ENCODE data around the gene TNN. TPM values are rescaled to one million over a fixed set of nuclear protein-coding genes. Genes with fewer than 3 reads are reported as not detected.

TNN gene
- total RNA-seq, 1 experiment from 2014 or later = 0.31 TPM

DNA sequence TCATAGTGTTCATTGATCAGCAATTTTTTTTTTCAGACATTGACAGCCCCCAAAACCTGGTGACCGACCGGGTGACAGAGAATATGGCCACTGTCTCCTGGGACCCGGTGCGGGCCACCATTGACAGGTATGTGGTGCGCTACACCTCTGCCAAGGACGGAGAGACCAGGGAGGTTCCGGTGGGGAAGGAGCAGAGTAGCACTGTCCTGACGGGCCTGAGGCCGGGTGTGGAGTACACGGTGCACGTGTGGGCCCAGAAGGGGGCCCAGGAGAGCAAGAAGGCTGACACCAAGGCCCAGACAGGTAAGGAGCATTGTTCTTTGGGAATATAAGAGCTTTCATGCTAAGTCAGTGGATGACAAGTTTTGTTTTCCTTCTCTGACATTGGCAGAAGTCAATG lies 49.3 kb downstream of the TNN start:
- Histone ChIP-seq H3K4me3 (ENCODE audit: insufficient read depth, low read depth, low read length) (no peak overlapping the region), H3K36me3 (replicated peaks; ENCODE audit: control insufficient read depth, insufficient read depth, low read length) (no peaks in the 10 kb centered on the region), H3K27me3 (ENCODE audit: control insufficient read depth, insufficient read depth, low read length) (no peaks in the 10 kb centered on the region)
- no peak for DNase-seq

DNA sequence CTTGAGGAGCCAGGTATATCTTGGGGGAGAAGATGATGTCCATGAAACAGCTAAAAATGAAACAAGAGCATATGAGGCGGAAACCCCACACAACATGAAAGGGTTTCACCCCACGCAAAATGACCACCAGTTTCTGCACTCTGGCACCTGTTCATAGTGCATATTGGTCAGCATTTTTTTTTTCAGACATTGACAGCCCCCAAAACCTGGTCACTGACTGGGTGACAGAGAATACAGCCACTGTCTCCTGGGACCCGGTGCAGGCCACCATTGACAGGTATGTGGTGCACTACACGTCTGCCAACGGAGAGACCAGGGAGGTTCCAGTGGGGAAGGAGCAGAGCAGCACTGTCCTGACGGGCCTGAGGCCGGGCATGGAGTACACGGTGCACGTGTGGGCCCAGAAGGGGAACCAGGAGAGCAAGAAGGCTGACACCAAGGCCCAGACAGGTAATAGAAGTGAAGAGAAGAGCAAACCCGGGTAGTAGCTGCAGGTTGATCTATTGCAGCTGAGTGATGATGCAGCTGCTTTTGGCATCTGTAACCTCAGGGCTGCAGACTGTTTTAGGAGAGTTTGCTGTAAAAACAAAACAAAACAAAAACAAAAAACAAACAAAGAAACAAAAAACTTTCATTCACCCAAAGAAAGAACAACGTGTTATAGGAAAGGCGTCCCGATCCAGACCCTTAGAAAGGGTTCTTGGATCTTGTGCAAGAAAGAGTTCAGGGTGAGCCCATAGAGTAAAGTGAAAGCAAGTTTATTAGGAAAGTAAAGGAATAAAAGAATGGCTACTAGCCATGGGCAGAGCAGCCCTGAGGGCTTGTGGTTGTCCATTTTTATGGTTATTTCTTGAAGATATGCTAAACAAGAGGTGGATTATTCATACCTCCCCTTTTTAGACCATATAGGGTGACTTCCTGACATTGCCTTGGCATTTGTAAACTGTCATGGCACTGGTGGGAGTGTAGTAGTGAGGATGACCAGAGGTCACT lies 51.0 kb downstream of the TNN start:
- no peak for DNase-seq
- no peaks in the 10 kb centered on the region; the same call in 1 of the 2 replicates for H3K27me3 ChIP-seq (ENCODE audit: control insufficient read depth, insufficient read depth, low read length)
- H3K4me3 ChIP-seq (ENCODE audit: insufficient read depth, low read depth, low read length) = no peak overlapping the region
- no peaks in the 10 kb centered on the region for H3K36me3 ChIP-seq (replicated peaks; ENCODE audit: control insufficient read depth, insufficient read depth, low read length)

DNA sequence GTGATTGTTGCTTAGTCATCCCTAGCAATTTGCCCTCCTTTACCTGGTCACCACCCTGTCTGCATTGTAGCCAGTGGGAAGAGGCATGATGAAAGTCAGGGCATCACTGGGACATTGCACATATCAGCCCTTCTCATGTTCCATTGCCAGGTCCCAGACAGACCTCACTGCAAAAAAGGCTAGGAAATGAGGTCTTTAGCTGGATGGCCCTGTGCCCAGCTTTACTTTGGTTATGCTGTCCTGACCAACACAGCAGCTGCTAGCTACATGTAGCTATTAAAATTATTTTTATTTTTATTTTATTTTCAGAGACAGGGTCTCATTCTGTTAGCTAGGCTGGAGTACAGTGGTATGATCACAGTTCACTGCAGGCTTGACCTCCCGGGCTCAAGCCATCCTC lies 52.9 kb downstream of the TNN start:
- no peak for DNase-seq
- Histone ChIP-seq H3K36me3 (replicated peaks; ENCODE audit: control insufficient read depth, insufficient read depth, low read length) (no peaks in the 10 kb centered on the region), H3K4me3 (ENCODE audit: insufficient read depth, low read depth, low read length) (no peak overlapping the region), H3K27me3 (ENCODE audit: control insufficient read depth, insufficient read depth, low read length) (no peaks in the 10 kb centered on the region; the same call in 1 of the 2 replicates)

DNA sequence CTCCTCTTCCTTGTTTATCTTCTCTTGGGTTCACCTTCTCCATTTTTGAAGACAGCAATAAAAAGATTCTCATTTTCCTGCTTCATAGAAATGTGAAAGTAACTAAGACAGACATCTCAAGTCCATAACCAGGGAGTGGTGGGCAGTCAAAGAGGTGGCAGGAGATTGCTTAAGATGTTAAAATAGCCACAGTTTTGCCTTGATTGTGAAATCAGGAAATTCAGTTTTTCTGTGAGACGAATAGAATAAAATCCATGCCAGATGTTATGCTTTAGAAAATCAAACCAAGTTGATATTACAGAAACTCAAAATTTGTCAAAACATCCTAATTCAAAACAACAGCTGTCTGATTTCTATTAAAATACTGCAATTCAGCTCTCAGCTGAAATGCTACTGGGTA lies 57.2 kb downstream of the TNN start:
- Histone ChIP-seq H3K36me3 (replicated peaks; ENCODE audit: control insufficient read depth, insufficient read depth, low read length) (no peaks in the 10 kb centered on the region), H3K27me3 (ENCODE audit: control insufficient read depth, insufficient read depth, low read length) (no peaks in the 10 kb centered on the region; the same call in 1 of the 2 replicates), H3K4me3 (ENCODE audit: insufficient read depth, low read depth, low read length) (no peak overlapping the region)
- DNase-seq = no peak

DNA sequence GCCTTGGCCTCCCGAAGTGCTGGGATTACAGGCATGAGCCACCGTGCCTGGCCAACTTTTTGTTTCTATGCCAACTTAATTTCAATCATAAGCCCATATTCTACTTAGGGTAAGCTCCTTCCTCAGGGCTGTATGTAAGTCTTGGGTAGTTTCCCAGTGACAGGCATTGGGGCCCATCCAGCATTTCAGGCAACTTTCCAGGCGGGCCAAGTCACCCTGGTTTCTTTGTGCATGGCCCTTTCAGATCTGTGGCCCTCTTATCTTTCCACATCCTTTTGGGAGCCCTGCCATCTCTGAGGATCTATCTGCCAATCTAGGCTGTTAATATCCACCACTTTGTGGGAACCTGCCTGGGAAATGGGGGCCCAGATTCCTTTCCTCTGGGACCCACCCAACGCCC lies 58.7 kb downstream of the TNN start:
- no peak for DNase-seq
- Histone ChIP-seq H3K4me3 (ENCODE audit: insufficient read depth, low read depth, low read length) (no peak overlapping the region), H3K36me3 (replicated peaks; ENCODE audit: control insufficient read depth, insufficient read depth, low read length) (no peaks in the 10 kb centered on the region)

DNA sequence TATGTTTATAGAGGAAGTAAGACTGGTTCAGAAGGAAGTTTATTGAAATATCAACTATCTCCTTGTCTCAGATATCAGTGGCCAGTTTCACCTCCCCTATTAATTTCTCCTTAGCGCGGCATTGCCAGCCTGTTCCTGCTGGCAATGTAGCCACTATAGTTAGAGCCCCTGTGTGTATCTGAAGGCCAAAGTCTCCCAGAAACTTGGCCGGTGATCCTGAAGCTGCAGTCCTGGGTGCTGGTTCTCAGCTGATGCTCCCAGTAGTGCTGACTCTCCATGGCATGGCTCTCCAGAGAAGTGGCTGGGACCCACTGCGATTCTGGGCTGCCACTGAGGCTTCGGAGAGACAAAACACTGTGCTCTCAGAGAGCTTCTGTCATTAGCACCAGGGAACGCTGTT lies 59.9 kb downstream of the TNN start:
- H3K36me3 ChIP-seq (replicated peaks; ENCODE audit: control insufficient read depth, insufficient read depth, low read length) = no peaks in the 10 kb centered on the region

More for the DNA sequence above, 58.7 kb downstream of the TNN start:
- H3K27me3 ChIP-seq (ENCODE audit: control insufficient read depth, insufficient read depth, low read length) = no peaks in the 10 kb centered on the region; the same call in 1 of the 2 replicates

DNA sequence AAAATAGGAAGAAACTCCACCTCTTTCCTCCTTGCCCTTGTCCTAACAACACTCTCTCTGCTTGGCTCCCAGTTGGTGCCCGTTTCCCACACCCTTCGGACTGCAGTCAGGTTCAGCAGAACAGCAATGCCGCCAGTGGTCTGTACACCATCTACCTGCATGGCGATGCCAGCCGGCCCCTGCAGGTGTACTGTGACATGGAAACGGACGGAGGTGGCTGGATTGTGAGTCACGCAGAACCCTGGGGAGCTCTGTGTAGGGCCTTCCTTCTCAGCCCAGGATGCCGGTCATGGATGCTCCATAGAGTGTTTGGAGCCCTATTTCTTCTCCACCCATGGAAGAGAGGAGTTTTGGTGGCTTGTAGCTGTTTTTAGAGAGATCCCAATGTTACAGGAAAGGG lies 60.9 kb downstream of the TNN start:
- DNase-seq = no peak
- H3K36me3 ChIP-seq (replicated peaks; ENCODE audit: control insufficient read depth, insufficient read depth, low read length) = no peaks in the 10 kb centered on the region
- no peaks in the 10 kb centered on the region for H3K27me3 ChIP-seq (ENCODE audit: control insufficient read depth, insufficient read depth, low read length)
- H3K4me3 ChIP-seq (ENCODE audit: insufficient read depth, low read depth, low read length) = no peak overlapping the region

More for the DNA sequence above, 59.9 kb downstream of the TNN start:
- no peak overlapping the region for H3K4me3 ChIP-seq (ENCODE audit: insufficient read depth, low read depth, low read length)
- H3K27me3 ChIP-seq (ENCODE audit: control insufficient read depth, insufficient read depth, low read length) = no peaks in the 10 kb centered on the region; the same call in 1 of the 2 replicates
- no peak for DNase-seq

DNA sequence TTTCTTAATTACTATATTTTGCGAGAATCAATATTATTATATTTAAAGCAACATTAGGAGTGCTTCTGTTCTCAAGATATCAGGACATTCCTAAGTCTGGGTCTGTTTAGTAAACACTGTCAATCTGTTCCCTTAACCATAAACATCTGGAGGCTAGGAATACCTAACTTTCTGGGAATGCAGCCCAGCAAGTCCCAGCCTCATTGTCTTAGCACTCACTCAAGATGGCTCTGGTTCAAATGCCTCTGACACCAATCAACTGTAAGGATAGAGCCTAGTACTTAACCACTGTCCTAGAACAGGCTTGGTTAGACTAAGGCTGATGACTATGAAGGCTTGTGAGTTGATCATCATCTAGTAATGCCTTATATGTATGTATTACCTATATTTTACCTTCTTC lies 61.5 kb downstream of the TNN start:
- Histone ChIP-seq H3K4me3 (ENCODE audit: insufficient read depth, low read depth, low read length) (no peak overlapping the region), H3K27me3 (ENCODE audit: control insufficient read depth, insufficient read depth, low read length) (no peaks in the 10 kb centered on the region), H3K36me3 (replicated peaks; ENCODE audit: control insufficient read depth, insufficient read depth, low read length) (no peaks in the 10 kb centered on the region)
- no peak for DNase-seq

DNA sequence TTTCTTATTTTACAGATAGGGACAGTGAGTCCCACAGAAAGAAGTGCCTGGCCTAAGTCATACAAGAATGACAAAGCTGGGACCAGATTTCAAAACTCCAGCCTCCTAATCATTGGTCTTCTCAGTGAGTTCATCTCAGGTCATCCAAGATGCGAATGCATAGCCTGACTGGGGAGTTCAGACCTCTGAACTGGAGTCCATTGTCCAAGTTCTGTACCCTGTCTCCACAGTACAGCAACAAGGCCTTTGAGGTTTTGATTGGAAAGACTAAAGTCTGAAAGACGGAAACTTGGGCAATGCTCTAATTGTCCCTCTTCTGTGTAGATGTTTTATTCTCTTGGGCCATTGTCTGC lies 62.0 kb downstream of the TNN start:
- no peaks in the 10 kb centered on the region for H3K27me3 ChIP-seq (ENCODE audit: control insufficient read depth, insufficient read depth, low read length)
- no peak for DNase-seq
- H3K36me3 ChIP-seq (replicated peaks; ENCODE audit: control insufficient read depth, insufficient read depth, low read length) = no peaks in the 10 kb centered on the region
- no peak overlapping the region for H3K4me3 ChIP-seq (ENCODE audit: insufficient read depth, low read depth, low read length)

DNA sequence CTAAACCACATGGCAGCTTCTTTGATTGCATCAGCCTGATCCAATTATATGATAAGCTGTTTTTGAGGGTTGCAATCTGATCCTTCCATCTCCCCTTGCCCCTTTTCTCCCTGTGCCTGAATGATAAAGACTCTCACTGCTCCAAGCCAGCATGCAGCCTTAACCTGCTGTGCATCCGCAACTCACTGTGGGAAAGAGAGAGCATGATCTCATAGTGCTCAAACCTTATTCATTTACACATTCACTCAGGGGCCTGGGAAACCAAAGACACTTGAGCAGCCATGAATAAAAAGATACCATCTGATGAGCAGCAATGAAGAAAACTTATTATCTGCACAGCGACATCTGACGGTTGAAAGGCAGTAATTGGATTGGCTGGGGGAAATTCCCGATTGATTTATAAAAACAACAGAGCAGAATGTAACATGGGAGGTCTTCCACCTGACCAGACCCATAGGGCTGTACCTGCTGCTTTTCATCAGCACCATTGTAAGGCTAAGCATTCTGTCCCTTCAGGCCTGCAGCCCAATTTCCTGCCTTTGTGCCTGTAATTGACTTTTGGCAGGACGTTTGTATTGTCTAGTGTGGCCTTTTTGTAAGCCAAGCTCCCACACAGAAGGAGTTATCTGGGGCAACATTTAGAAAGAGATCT lies 62.5 kb downstream of the TNN start:
- Histone ChIP-seq H3K4me3 (ENCODE audit: insufficient read depth, low read depth, low read length) (no peak overlapping the region), H3K27me3 (ENCODE audit: control insufficient read depth, insufficient read depth, low read length) (no peaks in the 10 kb centered on the region; the same call in 1 of the 2 replicates), H3K36me3 (replicated peaks; ENCODE audit: control insufficient read depth, insufficient read depth, low read length) (no peaks in the 10 kb centered on the region)
- peak; percentile 48 for DNase-seq

DNA sequence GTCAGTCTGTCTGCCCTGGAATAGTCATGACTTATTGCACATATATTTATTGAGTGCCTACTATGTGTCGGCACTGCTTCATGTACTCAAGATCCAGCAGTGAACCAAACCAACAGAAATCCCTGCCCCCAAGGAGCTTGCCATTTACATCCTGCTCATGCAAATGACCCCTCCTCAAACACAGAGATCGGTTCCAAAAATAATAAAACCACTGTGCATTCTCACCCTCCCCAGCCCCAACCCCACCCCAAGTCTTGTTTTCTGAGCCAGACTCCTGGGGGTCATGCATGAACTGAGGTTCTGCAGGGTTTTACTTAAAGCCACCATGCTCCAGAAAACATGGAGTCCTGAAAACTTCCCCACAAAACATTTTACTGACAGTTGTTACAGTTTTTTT lies 63.0 kb downstream of the TNN start:
- no peak for DNase-seq
- no peaks in the 10 kb centered on the region for H3K36me3 ChIP-seq (replicated peaks; ENCODE audit: control insufficient read depth, insufficient read depth, low read length)
- no peak overlapping the region for H3K4me3 ChIP-seq (ENCODE audit: insufficient read depth, low read depth, low read length)
- H3K27me3 ChIP-seq (ENCODE audit: control insufficient read depth, insufficient read depth, low read length) = no peaks in the 10 kb centered on the region; the same call in 1 of the 2 replicates

DNA sequence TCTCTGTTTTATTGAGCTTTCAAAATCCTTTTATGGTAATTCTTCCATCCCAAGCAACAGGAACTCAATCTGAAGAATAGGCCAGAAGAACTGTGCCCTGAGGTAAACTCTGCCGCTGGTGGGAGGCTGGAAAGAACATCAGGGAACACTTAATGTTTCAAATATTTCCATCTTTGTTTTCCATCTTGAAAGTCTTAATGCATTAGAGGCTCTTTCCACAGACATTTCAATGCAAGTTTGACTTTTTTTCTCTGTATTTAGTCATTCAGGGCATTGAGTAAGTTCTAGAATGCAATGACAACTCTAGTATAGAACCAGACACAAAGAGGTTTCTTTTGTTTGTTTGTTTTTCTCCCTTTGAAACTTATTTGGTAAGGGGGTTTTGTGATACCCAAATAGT lies 63.5 kb downstream of the TNN start:
- Histone ChIP-seq H3K4me3 (ENCODE audit: insufficient read depth, low read depth, low read length) (no peak overlapping the region), H3K36me3 (replicated peaks; ENCODE audit: control insufficient read depth, insufficient read depth, low read length) (no peaks in the 10 kb centered on the region), H3K27me3 (ENCODE audit: control insufficient read depth, insufficient read depth, low read length) (no peaks in the 10 kb centered on the region; the same call in 1 of the 2 replicates)
- no peak for DNase-seq

DNA sequence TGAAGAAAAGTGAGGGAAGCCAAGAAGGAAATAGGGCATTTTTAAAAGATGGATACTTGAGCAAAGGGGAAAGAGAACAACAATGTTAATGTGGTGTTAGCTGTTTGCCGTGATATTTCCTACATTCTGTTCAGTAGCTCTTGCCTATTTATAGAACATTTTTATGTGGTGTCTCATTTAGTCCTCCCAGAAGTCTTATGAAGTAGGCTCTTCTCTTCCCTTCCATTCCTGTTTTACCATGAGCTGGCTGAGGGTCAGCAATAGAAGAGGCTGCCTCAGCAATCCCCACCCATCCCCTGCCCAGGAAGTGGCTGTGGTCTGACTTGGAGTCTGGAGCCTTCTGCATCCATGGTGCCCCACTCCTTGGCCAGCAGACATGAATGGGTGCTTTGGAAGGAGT lies 64.8 kb downstream of the TNN start:
- no peaks in the 10 kb centered on the region; the same call in 1 of the 2 replicates for H3K27me3 ChIP-seq (ENCODE audit: control insufficient read depth, insufficient read depth, low read length)
- no peak overlapping the region for H3K4me3 ChIP-seq (ENCODE audit: insufficient read depth, low read depth, low read length)
- H3K36me3 ChIP-seq (replicated peaks; ENCODE audit: control insufficient read depth, insufficient read depth, low read length) = no peaks in the 10 kb centered on the region
- DNase-seq = no peak

DNA sequence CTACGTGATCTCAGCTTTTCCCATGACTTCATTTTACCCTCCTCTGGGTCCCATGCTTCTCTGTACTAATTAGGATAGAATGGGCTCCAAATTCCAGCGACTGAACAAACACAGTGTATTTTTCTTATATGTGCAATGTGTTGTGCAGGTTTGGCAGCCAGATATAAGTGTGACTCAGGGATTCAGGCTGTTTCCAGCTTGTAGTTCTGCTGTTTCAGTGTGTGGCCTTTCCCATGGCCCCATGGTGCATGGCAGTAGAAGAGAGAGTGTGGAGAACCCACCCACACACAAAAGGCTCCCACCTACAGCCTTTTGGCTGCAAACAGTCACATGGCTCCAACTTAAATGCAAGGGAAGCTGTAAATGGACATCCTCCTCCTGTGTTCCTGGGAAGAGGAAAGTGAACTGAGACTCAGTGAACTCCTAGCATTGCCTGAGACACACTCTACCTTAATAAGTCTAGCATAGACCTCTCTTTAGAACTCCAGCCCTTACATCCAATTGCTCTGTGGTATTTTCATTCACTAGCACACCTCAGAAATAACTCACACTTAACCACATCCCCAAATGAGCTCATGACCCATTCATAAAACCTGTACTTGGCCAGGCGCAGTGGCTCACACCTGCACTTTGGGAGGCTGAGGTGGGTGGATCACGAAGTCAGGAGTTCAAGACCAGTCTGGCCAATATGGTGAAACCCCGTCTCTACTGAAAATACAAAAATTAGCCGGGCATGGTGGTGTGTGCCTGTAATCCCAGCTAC lies 66.2 kb downstream of the TNN start:
- Histone ChIP-seq H3K36me3 (replicated peaks; ENCODE audit: control insufficient read depth, insufficient read depth, low read length) (no peaks in the 10 kb centered on the region), H3K4me3 (ENCODE audit: insufficient read depth, low read depth, low read length) (no peak overlapping the region), H3K27me3 (ENCODE audit: control insufficient read depth, insufficient read depth, low read length) (no peaks in the 10 kb centered on the region; the same call in 1 of the 2 replicates)
- no peak for DNase-seq

Data from H7 (cell line).